DMS 273 (cell line): ENCODE results near the gene IRAG1.

ENCODE experiments used
- DNase-seq: peaks from one replicate; lab custom pipeline; 2025; ENCODE audit not compliant: unreplicated experiment; lab: John Stamatoyannopoulos, UW

Gene IRAG1

DNA sequence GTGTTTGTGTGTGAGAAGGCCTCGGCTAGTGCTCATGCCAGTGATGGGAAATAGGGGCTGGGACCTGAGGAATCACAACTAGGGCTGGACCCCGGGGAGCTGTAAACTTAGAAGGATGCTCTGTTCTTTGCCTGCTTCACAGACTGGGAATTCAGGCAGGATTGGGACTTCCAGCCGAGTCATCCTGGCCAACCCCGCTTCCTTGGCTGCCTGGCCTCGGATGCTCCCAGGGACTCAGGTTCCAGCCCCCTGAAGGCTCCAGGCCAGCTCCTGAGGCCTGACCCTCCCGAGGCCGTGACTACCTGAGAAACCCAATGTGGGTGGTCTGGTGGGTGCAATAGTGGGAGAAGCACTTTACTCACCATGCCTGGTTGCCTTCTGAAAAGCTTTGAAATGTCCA lies 44.7 kb downstream of the IRAG1 start:
- no peak for DNase-seq

- DNase-seq, result no peak
Observed at GRCh38 chr11:10646681-10647355, 46.7 kb downstream of the IRAG1 start.

DNA sequence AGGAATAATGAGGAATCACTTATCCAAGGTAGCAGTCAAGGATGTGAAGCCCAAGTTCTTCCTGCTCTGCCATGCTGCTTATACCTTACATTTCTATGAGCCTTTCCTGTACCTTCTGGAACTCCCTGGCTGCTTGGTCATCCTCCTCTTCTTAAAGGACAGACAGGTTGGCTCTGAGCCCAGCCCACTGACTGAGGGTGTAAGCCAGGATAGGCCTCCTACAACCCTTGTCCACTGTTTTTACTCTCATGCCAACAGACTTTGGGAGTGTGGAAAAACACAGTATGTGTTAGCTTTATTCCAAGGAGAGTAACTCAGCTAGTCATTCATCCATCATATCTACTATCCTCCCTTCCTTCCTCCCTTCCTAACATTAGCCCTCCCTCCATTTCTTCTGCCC lies 47.5 kb downstream of the IRAG1 start:
- no peak for DNase-seq

GRCh38 chr11:10645212-10645795 lies 48.3 kb downstream of the IRAG1 start:
- DNase-seq, result no peak
